Caki2 (cell line): Measurements from ENCODE around the gene ZNF580. TPM values are rescaled to one million over a fixed set of nuclear protein-coding genes. Genes with fewer than 3 reads are reported as not detected.

Experiments used
- DNase-seq: peaks from one replicate; pipeline ENCODE4 v3.0.0-alpha.2; 2015; ENCODE audit warnings: low read depth
- in situ Hi-C: cut with HindIII; loops from 2 replicates; pipeline ENCODE4 v1.10.0; 2016; ENCODE audit warnings: low sequenced_read_pairs, low pct_unique_long_range_greater_than_20kb, mixed read lengths
- total RNA-seq: library from RNA; depleted of rRNA; stranded (reverse); fragments of >200 nt; shearing (Covaris generic); gene quantifications from 2 replicates; pipeline ENCODE4 v1.2.3, GENCODE V29; 2014; ENCODE audit warnings: low replicate concordance

The ZNF580 gene
- total RNA-seq, 1 experiment from 2014 or later = 12.1 TPM

DNA sequence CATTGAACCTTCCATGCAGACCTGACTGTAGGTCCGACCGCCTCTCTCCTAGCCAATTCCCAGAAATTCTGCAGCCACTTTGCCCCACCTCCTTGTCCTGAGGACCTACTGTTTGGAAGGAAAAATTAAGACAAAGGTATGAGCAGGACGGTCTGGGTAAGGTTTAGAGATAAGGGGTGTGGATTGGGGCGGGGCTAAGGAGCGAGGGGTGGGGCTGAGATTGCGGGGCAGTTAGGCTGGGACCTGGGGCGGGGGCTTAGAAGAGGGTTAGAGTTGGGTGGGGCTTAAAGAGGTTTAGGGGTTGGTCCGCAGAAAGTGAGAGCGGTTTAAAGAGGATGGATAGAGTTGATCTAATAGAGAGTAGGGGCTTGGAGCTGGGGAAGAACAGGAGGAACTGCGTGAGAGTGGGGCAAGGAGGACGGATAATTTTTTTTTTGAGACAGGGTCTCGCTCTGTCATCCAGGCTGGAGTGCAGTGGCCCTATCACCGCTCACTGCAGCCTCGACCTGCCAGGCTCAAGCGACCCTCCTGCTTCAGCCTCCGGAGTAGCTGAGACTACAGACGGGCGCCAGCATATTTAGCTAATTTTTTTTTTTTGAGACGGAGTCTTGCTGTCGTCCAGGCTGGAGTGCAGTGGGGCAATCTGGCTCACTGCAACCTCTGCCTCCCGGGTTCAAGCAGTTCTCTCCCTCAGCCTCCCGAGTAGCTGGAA, 37.1 kb upstream of the ZNF580 start:
- DNase-seq = no peak
- in situ Hi-C loops = no loop called here

DNA sequence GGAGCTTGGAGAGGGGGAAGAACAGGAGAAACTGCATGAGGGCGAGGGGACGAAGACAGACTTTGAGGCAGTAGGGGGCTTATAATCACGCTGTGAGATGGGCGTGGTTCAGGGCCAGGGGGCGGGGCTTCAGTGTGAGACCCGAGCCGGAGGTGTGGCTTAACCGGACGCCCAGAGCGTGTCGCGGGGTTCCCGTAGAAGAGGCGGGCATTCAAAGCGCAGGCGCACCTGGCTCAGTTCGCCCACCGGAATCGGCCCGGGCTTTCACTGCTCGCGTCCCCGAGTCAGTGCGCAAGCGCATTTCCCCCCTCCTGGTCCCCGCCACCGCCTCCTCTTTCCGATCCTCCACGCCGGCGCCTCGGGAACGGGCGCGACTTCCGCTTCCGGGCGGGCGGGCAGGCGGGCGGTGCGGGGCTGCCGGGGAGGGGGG, 35.6 kb upstream of the ZNF580 start:
- DNase-seq = peak; percentile 99
- in situ Hi-C loops = no loop called here

DNA sequence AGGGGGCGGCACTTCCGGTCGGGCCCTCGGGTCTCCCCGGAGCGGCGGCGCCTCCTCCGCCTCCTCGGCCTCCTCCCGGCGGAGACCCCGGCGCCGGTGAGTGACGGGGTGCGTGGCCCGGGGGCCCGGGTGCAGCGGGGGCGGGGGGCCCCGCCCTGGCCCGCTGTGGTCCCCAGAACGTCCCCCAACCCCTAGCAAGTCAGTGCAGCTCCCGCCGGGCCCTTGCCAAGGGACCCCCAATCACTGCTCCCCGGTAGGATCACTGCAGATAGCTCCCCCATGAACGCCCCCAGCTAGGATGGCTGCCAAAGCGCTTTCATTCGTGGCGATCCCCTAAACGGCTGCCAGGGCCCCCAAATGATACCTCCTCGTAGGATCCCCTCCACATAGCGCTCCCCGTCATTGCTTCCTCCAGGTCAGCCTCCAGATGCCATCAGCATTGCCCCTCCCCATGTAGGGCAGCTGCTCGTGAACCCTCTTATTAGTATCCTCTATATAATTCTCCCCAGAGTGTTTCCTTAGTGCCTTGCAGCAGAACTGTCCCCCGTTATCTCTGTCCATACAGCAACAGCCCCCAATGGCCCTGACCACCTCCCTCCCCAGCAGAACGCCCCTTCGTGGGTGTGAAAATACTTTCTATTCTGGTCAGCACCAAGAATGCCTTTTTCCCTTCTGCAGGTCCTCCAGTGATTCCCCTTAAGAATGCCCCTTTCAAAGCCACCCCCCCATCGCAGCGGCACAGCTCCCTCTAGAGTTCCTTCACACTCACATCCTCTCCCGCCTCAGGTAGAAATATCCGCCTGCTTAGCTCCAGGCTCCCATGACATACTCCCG, 34.9 kb upstream of the ZNF580 start, which contains the start of gene ZNF865:
Gene ZNF865 (plus strand): TSS at position 11 of the 834 bp plus-strand sequence. CDS start 7,972 bp downstream, outside the sequence.
- DNase-seq = peak; percentile 85
- in situ Hi-C loops = no loop called here

DNA sequence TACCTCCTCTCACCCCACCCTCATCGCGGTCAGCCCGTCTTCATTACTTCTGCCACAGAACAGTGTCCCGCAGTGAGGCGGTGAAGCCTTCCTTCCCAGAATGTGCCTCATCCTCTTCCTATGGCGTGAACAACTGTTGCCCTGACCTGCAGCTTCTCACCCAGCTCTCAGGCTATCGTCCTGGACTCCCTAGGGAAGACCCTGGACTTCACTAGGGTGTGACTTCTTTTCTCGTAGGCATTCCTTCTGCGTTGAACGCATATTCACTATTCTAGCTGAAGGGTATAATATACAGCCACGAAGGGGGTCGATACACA, 34.4 kb upstream of the ZNF580 start:
- no peak for DNase-seq
- in situ Hi-C loops = no loop called here

DNA sequence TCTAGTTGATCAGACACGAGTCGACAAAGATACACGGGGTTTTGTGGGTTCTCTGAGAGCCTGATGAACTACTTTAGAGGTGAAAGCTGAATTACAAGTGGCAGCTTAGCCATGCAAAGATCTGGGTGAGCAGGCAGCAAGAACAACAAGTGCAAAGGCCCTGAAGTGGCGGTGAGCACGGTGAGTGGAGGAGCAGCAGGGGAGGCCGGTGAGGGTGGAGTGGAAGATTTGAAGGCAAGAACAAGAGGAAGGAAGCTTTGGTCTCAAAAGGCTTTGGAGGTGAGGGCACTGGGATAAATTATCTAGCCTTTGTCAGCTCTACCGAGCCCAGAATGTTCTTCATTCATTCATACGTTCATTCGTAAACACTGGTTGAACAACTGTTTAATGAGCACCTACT, 34.0 kb upstream of the ZNF580 start:
- in situ Hi-C loops = no loop called here
- no peak for DNase-seq

DNA sequence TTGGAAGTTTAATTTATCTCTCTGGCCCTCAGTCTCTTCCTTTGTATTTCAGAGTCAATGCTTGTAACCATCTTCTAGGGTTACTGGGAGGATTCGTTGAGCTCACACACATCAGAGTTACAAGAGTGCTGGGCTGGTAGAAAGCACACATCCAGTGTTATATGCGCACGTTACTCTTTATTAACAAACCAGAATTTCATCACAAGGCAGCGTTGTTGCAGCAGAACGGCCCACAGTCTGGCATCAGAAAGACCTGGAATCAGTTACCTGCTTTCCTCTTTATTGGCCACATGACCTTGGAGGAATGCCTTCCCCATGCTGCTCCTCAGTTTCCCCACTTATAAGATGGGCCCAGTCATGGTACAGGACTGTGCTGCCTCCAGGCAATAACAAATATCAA, 31.5 kb upstream of the ZNF580 start:
- DNase-seq = no peak
- in situ Hi-C loops = no loop called here

DNA sequence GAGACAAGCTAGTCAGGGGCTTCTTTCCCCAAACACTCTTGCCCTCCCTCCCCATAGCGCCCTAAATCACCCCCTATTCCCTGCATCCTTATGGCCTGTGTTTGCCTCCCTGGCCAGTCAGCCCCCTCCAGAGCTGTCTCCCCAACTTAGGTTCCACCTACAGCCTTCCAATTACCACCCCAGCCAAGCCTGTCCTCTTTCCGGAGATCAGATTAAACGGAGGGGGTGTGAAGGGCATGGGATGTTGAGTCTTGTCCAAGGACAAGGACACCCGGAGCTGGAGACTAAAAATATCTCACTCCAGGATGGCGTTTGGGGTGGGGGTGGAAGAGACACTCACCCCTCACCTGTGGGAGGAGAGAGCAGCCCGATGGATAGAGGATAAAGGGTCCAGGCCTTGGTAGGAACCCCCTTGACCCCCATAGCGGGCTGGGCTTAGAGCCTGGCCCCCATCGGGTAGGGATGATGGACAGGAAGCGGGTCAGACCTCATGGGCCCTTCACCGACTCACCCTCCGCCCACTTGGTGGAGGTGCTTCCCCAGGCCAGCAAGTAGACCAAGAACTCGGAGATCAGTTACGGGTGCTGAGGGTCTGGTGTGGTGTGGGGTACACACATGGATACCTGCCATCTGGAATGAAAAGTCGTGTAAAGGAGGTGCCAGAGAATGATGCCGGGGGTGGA, 29.4 kb upstream of the ZNF580 start:
- no peak for DNase-seq
- in situ Hi-C loops = no loop called here

DNA sequence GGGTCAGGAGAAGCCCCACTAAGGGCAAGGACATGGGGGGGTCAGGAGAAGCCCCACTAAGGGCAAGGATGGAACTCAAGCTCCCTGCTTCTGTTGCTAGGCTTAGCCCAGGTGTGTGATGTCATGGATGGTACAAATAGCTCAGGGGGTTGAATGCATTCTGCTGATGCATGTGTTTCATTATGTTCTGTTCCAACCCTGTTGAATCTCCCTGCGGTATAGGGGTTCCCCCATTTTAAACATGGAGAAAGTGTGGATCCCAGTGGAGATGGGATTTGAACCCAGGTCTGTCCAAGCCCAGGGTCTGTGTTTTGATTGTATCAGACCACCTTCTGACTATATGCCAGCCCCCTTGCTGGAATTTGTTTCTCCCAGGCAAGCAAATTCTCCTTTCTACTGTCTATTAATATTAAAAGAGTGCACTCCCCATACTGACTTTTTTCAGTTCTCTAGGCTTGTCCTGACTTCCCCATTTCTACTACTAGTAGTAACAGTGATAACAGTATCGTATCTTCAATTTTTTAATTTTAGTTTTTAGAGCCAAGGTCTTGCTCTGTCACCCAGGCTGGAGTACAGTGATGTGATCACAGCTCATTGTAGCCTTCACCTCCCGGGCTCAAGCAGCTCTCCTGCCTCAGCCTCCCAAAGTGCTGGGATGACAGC, 28.7 kb upstream of the ZNF580 start:
- no peak for DNase-seq
- in situ Hi-C loops = no loop called here

DNA sequence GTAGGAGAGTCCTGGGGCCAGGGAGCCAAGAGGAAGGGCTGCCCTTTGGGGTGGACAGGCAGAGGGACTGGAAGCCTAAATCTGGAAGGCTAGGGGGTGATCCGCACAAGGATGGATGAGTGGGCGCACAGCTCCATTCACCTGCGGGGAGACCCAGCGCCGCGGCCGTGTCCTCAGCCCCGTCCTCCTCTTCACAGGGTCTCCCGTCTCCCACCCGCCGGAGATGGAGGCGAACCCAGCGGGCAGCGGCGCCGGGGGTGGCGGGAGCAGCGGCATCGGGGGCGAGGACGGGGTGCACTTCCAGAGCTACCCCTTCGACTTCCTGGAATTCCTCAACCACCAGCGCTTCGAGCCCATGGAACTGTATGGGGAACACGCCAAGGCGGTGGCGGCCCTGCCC, 27.4 kb upstream of the ZNF580 start:
- in situ Hi-C loops = no loop called here

DNA sequence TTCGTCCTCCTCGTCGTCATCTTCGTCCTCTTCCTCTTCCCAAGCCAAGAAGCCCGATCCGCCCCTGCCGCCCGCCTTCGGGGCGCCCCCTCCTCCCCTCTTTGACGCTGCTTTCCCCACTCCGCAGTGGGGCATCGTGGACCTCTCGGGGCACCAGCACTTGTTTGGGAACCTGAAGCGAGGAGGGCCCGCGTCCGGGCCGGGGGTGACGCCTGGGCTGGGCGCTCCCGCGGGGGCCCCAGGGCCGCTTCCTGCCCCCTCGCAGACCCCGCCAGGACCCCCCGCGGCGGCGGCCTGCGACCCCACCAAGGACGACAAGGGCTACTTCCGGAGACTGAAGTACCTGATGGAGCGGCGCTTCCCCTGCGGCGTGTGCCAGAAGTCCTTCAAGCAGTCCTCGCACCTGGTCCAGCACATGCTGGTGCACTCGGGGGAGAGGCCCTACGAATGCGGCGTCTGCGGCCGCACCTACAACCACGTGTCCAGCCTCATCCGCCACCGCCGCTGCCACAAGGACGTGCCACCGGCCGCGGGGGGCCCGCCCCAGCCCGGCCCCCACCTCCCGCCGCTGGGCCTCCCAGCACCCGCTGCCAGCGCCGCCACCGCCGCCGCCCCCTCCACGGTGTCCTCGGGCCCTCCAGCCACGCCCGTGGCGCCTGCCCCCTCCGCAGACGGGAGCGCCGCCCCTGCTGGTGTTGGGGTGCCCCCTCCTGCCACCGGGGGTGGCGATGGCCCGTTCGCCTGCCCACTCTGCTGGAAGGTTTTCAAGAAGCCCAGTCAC, 26.7 kb upstream of the ZNF580 start:
- DNase-seq = no peak
- in situ Hi-C loops = no loop called here

More for the DNA sequence above, 27.4 kb upstream of the ZNF580 start:
- no peak for DNase-seq

DNA sequence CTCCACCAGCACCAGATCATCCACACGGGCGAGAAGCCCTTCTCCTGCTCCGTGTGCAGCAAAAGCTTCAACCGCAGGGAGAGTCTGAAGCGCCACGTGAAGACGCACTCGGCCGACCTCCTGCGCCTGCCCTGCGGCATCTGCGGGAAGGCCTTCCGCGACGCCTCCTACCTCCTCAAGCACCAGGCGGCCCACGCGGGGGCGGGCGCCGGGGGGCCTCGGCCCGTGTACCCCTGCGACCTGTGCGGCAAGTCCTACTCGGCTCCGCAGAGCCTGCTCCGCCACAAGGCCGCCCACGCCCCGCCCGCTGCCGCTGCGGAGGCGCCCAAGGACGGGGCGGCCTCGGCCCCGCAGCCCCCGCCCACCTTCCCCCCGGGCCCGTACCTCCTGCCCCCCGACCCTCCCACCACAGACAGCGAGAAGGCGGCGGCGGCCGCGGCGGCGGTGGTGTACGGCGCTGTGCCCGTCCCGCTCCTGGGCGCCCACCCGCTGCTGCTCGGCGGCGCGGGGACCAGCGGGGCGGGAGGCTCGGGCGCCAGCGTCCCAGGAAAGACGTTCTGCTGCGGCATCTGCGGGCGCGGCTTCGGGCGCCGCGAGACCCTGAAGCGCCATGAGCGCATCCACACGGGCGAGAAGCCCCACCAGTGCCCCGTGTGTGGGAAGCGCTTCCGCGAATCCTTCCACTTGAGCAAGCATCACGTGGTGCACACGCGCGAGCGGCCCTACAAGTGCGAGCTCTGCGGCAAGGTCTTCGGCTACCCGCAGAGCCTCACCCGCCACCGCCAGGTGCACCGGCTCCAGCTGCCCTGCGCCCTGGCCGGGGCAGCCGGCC, 25.9 kb upstream of the ZNF580 start:
- DNase-seq = no peak
- in situ Hi-C loops = no loop called here

DNA sequence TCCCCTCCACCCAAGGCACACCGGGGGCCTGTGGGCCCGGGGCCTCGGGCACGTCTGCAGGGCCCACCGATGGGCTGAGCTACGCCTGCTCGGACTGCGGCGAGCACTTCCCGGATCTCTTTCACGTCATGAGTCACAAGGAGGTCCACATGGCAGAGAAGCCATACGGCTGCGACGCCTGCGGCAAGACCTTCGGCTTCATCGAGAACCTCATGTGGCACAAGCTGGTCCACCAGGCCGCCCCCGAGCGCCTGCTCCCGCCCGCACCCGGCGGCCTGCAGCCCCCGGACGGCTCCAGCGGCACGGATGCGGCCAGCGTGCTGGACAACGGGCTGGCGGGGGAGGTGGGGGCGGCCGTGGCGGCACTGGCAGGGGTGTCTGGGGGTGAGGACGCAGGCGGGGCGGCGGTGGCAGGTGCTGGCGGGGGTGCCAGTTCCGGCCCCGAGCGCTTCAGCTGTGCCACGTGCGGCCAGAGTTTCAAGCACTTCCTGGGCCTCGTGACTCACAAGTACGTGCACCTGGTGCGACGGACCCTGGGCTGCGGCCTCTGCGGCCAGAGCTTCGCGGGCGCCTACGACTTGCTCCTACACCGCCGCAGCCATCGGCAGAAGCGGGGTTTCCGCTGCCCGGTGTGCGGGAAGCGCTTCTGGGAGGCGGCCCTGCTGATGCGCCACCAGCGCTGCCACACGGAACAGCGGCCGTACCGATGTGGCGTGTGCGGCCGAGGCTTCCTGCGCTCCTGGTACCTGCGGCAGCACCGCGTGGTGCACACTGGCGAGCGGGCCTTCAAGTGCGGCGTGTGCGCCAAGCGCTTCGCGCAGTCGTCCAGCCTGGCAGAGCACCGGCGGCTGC, 25.0 kb upstream of the ZNF580 start:
- no peak for DNase-seq
- in situ Hi-C loops = no loop called here

DNA sequence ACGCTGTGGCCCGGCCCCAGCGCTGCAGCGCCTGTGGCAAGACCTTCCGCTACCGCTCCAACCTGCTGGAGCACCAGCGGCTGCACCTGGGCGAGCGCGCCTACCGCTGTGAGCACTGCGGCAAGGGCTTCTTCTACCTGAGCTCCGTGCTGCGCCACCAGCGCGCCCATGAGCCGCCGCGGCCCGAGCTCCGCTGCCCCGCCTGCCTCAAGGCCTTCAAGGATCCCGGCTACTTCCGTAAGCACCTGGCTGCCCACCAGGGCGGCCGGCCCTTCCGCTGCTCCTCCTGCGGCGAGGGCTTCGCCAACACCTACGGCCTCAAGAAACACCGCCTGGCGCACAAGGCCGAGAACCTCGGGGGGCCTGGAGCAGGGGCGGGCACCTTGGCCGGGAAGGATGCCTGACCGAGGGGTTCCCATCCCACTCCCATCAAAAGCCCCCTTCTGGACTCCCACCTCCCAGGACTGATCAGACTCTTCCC, 24.4 kb upstream of the ZNF580 start:
- in situ Hi-C loops = no loop called here
- no peak for DNase-seq

DNA sequence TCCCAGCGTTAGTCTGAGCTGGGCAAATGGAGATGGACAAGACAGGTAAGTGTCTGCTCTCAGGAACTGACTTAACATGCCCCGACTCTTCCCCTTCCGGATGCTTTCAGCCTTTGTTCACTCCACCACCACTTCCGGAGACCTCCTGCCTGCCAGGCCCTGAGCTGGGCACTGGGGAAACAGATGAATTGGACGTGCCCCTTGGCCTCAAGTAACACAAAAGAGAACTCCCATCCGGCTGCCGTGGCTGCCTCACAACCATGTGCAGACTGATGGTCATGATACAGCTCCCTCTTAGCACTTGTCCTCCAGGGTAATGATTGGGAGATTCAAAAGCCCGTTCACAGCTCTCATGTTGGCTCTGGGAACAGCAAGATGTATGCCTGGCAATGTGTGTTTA, 23.4 kb upstream of the ZNF580 start:
- in situ Hi-C loops = no loop called here
- DNase-seq = no peak

DNA sequence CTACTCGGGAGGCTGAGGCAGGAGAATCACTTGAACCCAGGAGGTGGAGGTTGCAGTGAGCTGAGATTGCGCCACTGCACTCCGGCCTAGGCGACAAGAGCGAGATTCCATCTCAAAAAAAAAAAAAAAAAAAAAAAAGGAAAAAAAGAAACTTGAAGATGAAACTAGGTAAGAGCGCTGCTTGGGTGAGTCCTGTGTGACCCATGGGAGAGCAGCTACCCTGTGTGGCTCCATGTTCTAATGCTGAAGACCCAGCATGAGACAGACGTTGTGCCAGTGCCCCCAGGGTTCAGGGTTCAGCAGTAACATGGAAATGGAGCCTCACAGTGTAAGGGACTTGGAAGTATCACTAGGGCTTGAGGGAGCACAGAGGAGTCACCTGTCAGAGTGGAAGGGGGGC, 22.4 kb upstream of the ZNF580 start:
- in situ Hi-C loops = no loop called here
- DNase-seq = no peak

DNA sequence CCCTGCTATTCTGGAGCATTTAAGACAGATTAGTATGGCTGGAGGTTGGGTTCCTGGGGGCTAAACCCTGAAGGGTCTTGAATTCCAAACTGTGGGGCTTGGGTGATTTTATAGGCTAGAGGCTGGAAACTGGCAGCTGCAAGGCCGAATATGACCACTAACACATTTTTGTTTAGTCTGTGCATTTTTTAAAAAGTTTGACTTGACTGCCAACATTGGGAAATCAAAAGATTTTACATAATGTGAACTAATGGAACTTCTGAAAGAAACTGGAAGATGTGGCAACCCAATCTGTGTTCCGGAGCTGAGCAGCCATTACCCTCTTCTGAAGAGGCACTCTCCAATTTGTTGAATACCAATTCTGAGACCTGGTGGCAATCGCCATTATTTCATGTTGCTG, 21.5 kb upstream of the ZNF580 start:
- in situ Hi-C loops = no loop called here
- no peak for DNase-seq
